ENCODE measurements around the gene GTF2H1. TPM values are rescaled to one million over a fixed set of nuclear protein-coding genes. Genes with fewer than 3 reads are reported as not detected.
"Not testable (repeated sequence)": the region's sequence is repeated elsewhere in the genome, so short reads cannot be mapped to it uniquely, and the experiment has no call there.

Gene GTF2H1
- total RNA-seq, 4 donors from 2014 or later: 46.4 to 73.0 (median 53.5) TPM

DNA sequence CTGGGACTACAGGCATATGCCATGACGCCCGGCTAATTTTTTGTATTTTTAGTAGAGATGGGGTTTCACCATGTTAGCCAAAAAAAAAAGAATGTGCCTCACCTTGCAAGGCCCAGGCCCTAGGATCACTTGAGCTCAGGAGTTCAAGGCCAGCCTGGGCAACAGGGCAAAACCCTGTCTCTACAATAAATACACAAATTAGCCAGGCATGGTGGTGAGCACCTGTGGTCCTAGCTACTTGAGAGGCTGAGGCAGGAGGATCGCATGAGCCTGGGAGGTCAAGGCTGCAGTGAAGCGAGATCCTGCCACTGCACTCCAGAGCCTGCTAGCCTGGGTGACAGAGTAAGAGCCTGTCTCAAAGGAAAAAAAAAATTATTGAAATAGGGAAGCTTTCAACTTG, 81.7 kb downstream of the GTF2H1 start:
- no peak overlapping the region for H3K4me3 ChIP-seq (ENCODE audit: low read depth, poor library complexity, severe bottlenecking)
- no peak for DNase-seq (ENCODE audit: low spot score in 2 of 2)
- intact Hi-C loops (cut with DNase I; ENCODE audit: low total_unique reads): no loop called here
- no peak for TF ChIP-seq POLR2A (IDR thresholded peaks at IDR 0.05)
- TF ChIP-seq, protein P1, sequence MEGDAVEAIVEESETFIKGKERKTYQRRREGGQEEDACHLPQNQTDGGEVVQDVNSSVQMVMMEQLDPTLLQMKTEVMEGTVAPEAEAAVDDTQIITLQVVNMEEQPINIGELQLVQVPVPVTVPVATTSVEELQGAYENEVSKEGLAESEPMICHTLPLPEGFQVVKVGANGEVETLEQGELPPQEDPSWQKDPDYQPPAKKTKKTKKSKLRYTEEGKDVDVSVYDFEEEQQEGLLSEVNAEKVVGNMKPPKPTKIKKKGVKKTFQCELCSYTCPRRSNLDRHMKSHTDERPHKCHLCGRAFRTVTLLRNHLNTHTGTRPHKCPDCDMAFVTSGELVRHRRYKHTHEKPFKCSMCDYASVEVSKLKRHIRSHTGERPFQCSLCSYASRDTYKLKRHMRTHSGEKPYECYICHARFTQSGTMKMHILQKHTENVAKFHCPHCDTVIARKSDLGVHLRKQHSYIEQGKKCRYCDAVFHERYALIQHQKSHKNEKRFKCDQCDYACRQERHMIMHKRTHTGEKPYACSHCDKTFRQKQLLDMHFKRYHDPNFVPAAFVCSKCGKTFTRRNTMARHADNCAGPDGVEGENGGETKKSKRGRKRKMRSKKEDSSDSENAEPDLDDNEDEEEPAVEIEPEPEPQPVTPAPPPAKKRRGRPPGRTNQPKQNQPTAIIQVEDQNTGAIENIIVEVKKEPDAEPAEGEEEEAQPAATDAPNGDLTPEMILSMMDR (IDR thresholded peaks at IDR 0.05): no peak
- 93 to 94% methylated on average over 4 of the region's 4 CpGs for WGBS, 2 donors

DNA sequence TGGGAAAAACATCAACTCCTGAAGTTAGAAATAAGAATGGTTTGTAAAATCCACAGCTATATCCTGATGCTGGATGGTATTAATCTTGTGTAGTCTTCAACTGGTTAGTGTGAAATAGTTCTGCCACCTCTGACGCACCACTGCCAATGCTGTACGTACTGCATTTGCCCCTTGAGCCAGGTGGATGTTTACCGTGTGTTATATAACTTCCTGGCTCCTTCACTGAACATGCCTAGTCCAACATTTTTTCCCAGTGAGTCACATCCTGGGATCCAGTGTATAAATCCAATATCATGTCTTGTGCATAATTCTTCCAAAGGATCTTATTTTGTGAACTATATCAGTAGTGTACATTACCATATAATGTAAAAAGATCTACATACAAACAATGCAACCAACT, 85.0 kb downstream of the GTF2H1 start:
- 36 to 37% methylated on average over 3 of the region's 3 CpGs for WGBS, 2 donors

DNA sequence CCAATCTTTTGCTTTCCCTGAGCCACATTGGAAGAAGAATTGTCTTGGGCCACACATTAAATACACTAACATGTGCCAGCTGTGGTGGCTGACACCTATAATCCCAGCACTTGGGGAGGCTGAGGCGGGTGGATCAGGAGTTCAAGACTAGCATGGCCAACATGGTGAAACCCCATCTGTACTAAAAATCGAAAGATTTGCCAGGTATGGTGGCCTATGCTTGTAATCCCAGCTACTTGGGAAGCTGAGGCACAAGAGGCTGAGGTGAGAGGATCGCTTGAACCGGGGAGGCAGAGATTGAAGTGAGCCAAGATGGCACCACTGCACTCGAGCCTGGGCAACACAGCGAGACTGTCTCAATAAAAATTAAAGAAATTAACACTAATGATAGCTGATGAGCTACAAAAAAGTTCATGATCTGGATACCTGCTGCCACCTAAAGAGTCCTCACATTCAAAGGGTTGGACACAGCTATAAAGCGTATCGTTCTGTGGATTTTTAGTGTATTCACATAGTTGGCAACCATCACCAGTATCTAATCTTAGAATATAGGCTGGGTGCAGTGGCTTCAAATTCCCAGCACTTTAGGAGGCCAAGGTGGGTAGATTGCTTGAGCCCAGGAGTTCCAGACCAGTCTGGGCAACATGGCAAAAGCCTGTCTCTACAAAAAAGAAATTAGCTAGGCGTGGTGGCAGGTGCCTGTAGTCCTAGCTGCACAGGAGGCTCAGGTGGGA, 86.4 kb downstream of the GTF2H1 start:
- DNase-seq (ENCODE audit: low spot score in 2 of 2): no peak
- WGBS, 2 donors: 88% methylated on average over 9 of the region's 9 CpGs
- TF ChIP-seq, protein P1 (IDR thresholded peaks at IDR 0.05): no peak
- TF ChIP-seq POLR2A (IDR thresholded peaks at IDR 0.05): no peak
- intact Hi-C loops (cut with DNase I; ENCODE audit: low total_unique reads): no loop called here
- H3K4me3 ChIP-seq (ENCODE audit: low read depth, poor library complexity, severe bottlenecking): no peak overlapping the region

More for the DNA sequence above, 85.0 kb downstream of the GTF2H1 start:
- DNase-seq (ENCODE audit: low spot score in 2 of 2); H3K4me3 ChIP-seq (ENCODE audit: low read depth, poor library complexity, severe bottlenecking); intact Hi-C loops (cut with DNase I; ENCODE audit: low total_unique reads): not testable (repeated sequence)

DNA sequence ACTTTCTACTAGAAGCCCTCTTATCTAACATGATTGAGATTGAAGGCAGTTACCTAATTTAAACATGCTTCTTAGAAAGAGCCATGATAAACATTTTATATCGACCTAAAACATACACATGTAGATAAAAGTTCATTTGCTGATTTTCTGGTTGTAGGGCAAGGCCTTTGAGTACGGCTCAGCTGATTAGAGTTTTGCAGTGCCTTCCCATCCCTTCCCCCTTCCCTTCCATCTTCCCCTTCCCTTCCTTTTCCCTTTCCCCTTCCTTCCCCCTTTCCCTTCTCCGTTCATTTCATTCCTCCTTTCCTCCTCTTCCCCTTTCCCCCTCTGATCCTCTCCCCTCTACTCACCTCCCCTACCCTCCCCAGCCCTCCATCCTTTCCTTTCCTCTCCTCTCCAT, 94.1 kb downstream of the GTF2H1 start:
- intact Hi-C loops (cut with DNase I; ENCODE audit: low total_unique reads): no loop called here
- 79 to 85% methylated on average over 3 of the region's 3 CpGs for WGBS, 2 donors
- no peak overlapping the region for H3K4me3 ChIP-seq (ENCODE audit: low read depth, poor library complexity, severe bottlenecking)
- TF ChIP-seq, protein P1 (IDR thresholded peaks at IDR 0.05): no peak
- no peak for TF ChIP-seq POLR2A (IDR thresholded peaks at IDR 0.05)
- no peak for DNase-seq (ENCODE audit: low spot score in 2 of 2)

Small RNA genes lying within 50 kb of the gene (microRNA-seq; reads per million reads assigned to microRNA genes)
- 0.68 to 1.1 reads per million in 2 donors for gene MIR3159 (ENCODE audit: borderline number of aligned reads in 1 of 2, borderline replicate concordance in 2 of 2)

Other genes with a start within 250 kb of the GTF2H1 start
- gene SAAL1, start 216.5 kb upstream of the GTF2H1 start, total RNA-seq: 10 to 100 TPM in 3 of 4 donors, 1 to 10 TPM in 1; 7.2 to 13.7 (median 11.5) TPM
- under 1 TPM in 1 of 4 donors, not detected in 3; 0.38 TPM for gene MRGPRX3, start 190.0 kb upstream of the GTF2H1 start, total RNA-seq
- gene MRGPRX4, start 149.7 kb upstream of the GTF2H1 start, total RNA-seq: not detected
- gene SAA4, start 85.8 kb upstream of the GTF2H1 start, total RNA-seq: under 1 TPM in 1 of 4 donors, not detected in 3; 0.84 TPM
- gene SAA2, start 73.9 kb upstream of the GTF2H1 start, total RNA-seq: 1 to 10 TPM; 2.8 to 5.5 (median 3.9) TPM
- 10 to 100 TPM; 16.8 to 44.3 (median 32.7) TPM for gene SAA1, start 56.3 kb upstream of the GTF2H1 start, total RNA-seq
- gene HPS5, start 427 bp upstream of the GTF2H1 start, total RNA-seq: 10 to 100 TPM in 3 of 4 donors, 1 to 10 TPM in 1; 10.0 to 26.4 (median 20.4) TPM
- gene LDHA, start 72.0 kb downstream of the GTF2H1 start, total RNA-seq: 100 to 1,000 TPM; 488 to 761 (median 562) TPM
- gene LDHC, start 89.8 kb downstream of the GTF2H1 start, total RNA-seq: not detected
- gene LDHAL6A, start 133.3 kb downstream of the GTF2H1 start, total RNA-seq: not detected
- 100 to 1,000 TPM in 1 of 4 donors, 10 to 100 TPM in 3; 76.9 to 103 (median 85.8) TPM for gene TSG101, start 204.4 kb downstream of the GTF2H1 start, total RNA-seq